ENCODE data around the gene INAFM2. TPM values are rescaled to one million over a fixed set of nuclear protein-coding genes. Genes with fewer than 3 reads are reported as not detected.

Gene INAFM2
- total RNA-seq, 1 donor from 2014 or later: 25.5 TPM

DNA sequence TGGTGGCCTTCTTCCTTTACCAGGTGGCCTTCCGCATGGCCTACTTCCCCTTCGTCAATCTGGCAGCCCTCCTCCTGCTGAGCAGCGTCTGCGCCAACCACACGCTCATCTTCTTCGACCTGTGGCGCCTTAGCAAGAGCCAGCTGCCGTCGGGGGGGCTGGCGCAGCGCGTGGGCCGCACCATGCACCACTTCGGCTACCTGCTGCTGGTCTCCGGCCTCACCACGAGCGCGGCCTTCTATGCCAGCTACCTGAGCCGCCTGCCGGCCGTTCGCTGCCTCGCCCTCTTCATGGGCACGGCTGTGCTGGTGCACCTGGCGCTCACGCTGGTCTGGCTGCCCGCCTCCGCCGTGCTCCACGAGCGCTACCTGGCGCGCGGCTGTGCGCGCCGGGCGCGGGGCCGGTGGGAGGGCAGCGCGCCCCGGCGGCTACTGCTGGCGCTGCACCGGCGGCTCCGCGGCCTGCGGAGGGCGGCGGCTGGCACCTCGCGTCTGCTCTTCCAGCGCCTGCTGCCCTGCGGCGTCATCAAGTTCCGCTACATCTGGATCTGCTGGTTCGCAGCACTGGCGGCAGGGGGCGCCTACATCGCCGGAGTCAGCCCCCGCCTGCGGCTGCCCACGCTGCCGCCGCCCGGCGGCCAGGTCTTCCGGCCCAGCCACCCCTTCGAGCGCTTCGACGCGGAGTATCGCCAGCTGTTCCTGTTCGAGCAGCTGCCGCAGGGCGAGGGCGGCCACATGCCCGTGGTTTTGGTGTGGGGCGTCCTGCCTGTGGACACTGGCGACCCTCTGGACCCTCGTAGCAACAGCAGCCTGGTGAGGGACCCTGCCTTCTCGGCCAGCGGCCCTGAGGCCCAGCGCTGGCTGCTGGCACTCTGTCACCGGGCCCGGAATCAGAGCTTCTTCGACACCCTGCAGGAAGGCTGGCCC, 44.5 kb downstream of the INAFM2 start:
- intact Hi-C loops (cut with DNase I): no loop called here
- DNase-seq (ENCODE audit: low spot score) (peak; percentile 83), ATAC-seq (peak; percentile 79)

DNA sequence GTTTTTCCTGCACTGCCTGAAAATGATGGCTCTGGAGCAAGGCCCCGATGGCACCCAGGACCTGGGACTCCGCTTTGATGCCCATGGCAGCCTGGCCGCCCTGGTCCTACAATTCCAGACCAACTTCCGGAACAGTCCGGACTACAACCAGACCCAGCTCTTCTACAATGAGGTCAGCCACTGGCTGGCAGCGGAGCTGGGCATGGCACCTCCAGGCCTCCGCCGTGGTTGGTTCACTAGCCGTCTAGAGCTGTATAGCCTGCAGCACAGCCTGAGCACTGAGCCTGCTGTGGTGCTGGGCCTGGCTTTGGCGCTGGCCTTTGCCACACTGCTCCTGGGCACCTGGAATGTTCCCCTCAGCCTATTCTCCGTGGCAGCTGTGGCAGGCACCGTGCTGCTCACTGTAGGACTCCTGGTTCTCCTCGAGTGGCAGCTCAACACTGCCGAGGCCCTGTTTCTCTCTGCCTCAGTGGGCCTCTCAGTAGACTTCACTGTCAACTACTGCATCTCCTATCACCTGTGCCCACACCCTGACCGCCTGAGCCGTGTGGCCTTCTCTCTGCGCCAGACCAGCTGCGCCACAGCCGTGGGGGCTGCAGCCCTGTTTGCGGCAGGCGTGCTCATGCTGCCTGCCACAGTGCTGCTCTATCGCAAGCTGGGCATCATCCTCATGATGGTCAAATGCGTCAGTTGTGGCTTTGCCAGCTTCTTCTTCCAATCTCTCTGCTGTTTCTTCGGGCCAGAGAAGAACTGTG, 45.4 kb downstream of the INAFM2 start:
- DNase-seq (ENCODE audit: low spot score): no peak
- no peak for ATAC-seq
- intact Hi-C loops (cut with DNase I): no loop called here

GRCh38 chr15:40369474-40369869, 46.0 kb downstream of the INAFM2 start:
- intact Hi-C loops (cut with DNase I): no loop called here
- ATAC-seq: no peak
- no peak for DNase-seq (ENCODE audit: low spot score)

DNA sequence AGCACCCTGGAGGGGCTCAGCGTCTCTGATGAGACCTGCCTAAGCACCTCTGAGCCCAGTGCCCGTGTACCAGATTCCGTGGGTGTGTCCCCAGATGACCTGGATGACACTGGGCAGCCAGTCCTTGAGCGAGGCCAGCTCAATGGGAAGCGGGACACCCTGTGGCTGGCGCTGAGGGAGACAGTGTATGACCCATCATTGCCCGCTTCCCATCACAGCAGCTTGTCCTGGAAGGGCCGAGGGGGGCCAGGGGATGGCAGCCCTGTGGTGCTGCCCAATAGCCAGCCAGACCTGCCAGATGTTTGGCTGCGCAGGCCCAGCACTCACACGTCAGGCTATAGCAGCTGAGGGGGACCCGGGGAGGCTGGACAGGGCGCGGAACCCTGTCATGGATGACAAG, 46.5 kb downstream of the INAFM2 start:
- intact Hi-C loops (cut with DNase I): no loop called here
- ATAC-seq (no peak), DNase-seq (ENCODE audit: low spot score) (no peak)

DNA sequence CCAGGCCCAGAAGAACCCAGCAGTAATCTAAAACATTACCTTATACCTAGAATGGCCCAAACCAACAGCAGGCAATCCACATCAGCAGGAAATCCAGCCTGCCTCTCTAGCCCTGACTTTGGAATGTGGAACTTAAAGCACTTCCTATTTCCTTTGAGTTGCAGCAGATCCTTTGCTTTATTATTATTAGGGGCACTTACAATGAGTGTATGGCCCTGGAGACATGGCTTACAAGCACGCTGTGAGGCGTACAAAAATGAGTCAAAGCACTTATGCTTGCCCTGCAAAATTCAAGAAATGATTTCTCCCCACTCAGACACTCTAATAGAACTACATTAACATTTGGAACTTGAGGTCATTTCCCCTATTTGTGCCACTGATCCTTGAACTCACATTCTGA, 49.5 kb downstream of the INAFM2 start:
- ATAC-seq: no peak
- DNase-seq (ENCODE audit: low spot score): no peak
- intact Hi-C loops (cut with DNase I): no loop called here

Other genes starting within 250 kb of the INAFM2 start
- gene BMF, start 214.8 kb upstream of the INAFM2 start, total RNA-seq: 15.0 TPM
- gene BUB1B, start 162.6 kb upstream of the INAFM2 start, total RNA-seq: 0.67 TPM
- 0.31 TPM for gene PAK6, start 84.6 kb upstream of the INAFM2 start, total RNA-seq
- gene ANKRD63, start 40.6 kb upstream of the INAFM2 start, total RNA-seq: not detected
- 43.4 TPM for gene PLCB2, start 15.8 kb upstream of the INAFM2 start, total RNA-seq
- gene CCDC9B, start 17.2 kb downstream of the INAFM2 start, total RNA-seq: 37.8 TPM
- not detected for gene PHGR1, start 27.3 kb downstream of the INAFM2 start, total RNA-seq
- gene DISP2, start 34.5 kb downstream of the INAFM2 start, total RNA-seq: 2.1 TPM
- 6.4 TPM for gene KNSTRN, start 59.0 kb downstream of the INAFM2 start, total RNA-seq
- 67.8 TPM for gene IVD, start 82.1 kb downstream of the INAFM2 start, total RNA-seq
- gene BAHD1, start 117.3 kb downstream of the INAFM2 start, total RNA-seq: 17.2 TPM
- gene CHST14, start 147.3 kb downstream of the INAFM2 start, total RNA-seq: 13.5 TPM
- gene CCDC32, start 241.3 kb downstream of the INAFM2 start, total RNA-seq: 31.3 TPM
- 6.1 TPM for gene RPUSD2, start 245.6 kb downstream of the INAFM2 start, total RNA-seq

All from sciatic nerve (tissue), 2 donors.